Calu3 (cell line): Measurements from ENCODE around the gene PCK1. TPM values are rescaled to one million over a fixed set of nuclear protein-coding genes. Genes with fewer than 3 reads are reported as not detected.

ENCODE experiments used
- BruUV-seq: library from RNA; stranded (reverse); fragments of 400-500 nt; replicated peaks from 2 replicates; lab custom pipeline; 2021; lab: Mats Ljungman, UMichigan
- CTCF ChIA-PET: fragments of 300-600 bp; sonication (Branson Sonifier 250); formaldehyde crosslinking; loops from one replicate; lab custom pipeline; 2022; ENCODE audit warnings: antibody characterized with exemption; lab: Charles Lee
- DNase-seq: peaks from one replicate; pipeline ENCODE4 v3.0.0; 2022
- H3K27ac Mint-ChIP-seq: one replicate; pipeline ENCODE4 v1.8.0; 2022; ENCODE audit warnings: mixed read lengths; ENCODE audit not compliant: unreplicated experiment
- H3K27me3 Mint-ChIP-seq: one replicate; pipeline ENCODE4 v1.8.0; 2022; ENCODE audit warnings: mixed read lengths; ENCODE audit not compliant: unreplicated experiment
- H3K36me3 Mint-ChIP-seq: one replicate; pipeline ENCODE4 v1.8.0; 2022; ENCODE audit warnings: mild to moderate bottlenecking, moderate library complexity, mixed read lengths; ENCODE audit not compliant: insufficient read depth, unreplicated experiment
- H3K4me1 Mint-ChIP-seq: one replicate; pipeline ENCODE4 v1.8.0; 2022; ENCODE audit warnings: mild to moderate bottlenecking, low read depth, mixed read lengths; ENCODE audit not compliant: unreplicated experiment
- H3K4me3 Mint-ChIP-seq: one replicate; pipeline ENCODE4 v1.8.0; 2022; ENCODE audit warnings: mild to moderate bottlenecking, low read depth, moderate library complexity, mixed read lengths; ENCODE audit not compliant: unreplicated experiment
- H3K9me3 Mint-ChIP-seq: one replicate; pipeline ENCODE4 v1.8.0; 2022; ENCODE audit warnings: low read depth, mixed read lengths; ENCODE audit not compliant: unreplicated experiment
- intact Hi-C: fragments of 100-400 bp; cut with micrococcal nuclease; formaldehyde crosslinking; loops from one replicate; pipeline ENCODE4 v1.10.0; 2022; ENCODE audit not compliant: unreplicated experiment
- total RNA-seq: library from RNA; stranded (reverse); gene quantifications from 2 replicates; pipeline ENCODE4 v1.2.3, GENCODE V29; 2022
- TF ChIP-seq, protein P1 (sequence below): fragments of 200-600 bp; IDR thresholded peaks from one replicate; pipeline ENCODE4 v1.8.0; 2022; ENCODE audit warnings: antibody characterized with exemption; ENCODE audit not compliant: unreplicated experiment

Gene PCK1
- total RNA-seq, 1 experiment from 2014 or later, result 0.19 TPM

DNA sequence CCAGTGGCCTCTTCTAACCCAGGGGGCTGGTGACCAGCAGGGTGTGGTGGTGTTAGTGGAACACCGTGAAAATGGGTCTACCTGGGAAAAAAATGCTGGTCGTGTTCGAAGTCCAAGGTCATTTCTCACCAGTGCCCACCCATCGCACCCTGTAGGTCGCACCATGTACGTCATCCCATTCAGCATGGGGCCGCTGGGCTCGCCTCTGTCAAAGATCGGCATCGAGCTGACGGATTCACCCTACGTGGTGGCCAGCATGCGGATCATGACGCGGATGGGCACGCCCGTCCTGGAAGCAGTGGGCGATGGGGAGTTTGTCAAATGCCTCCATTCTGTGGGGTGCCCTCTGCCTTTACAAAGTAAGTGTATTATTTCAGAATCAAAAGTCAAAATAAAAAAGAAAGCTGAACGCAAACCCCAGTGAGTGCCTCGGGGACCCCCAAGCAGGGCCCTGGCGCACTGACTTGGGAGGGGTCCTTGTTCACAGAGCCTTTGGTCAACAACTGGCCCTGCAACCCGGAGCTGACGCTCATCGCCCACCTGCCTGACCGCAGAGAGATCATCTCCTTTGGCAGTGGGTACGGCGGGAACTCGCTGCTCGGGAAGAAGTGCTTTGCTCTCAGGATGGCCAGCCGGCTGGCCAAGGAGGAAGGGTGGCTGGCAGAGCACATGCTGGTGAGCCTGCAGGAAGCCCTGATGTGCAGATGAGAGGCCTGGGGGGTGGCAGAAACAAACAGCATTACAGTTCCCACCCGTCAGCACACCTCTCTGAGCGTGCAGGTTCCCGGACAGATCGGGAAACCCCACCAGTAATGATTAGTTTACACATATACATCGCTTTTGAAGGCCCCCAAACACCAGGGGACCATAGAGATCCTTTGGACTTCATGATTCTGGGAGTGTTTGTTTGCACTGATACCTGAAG, 1.9 kb downstream of the PCK1 start:
- H3K4me1 Mint-ChIP-seq, result peaks cover 36% of the 10 kb centered on the region
- TF ChIP-seq, protein P1, sequence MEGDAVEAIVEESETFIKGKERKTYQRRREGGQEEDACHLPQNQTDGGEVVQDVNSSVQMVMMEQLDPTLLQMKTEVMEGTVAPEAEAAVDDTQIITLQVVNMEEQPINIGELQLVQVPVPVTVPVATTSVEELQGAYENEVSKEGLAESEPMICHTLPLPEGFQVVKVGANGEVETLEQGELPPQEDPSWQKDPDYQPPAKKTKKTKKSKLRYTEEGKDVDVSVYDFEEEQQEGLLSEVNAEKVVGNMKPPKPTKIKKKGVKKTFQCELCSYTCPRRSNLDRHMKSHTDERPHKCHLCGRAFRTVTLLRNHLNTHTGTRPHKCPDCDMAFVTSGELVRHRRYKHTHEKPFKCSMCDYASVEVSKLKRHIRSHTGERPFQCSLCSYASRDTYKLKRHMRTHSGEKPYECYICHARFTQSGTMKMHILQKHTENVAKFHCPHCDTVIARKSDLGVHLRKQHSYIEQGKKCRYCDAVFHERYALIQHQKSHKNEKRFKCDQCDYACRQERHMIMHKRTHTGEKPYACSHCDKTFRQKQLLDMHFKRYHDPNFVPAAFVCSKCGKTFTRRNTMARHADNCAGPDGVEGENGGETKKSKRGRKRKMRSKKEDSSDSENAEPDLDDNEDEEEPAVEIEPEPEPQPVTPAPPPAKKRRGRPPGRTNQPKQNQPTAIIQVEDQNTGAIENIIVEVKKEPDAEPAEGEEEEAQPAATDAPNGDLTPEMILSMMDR, result no peak
- H3K27me3 Mint-ChIP-seq, result peaks cover 30% of the 10 kb centered on the region
- H3K9me3 Mint-ChIP-seq, result peaks cover 2% of the 10 kb centered on the region
- CTCF ChIA-PET, result no interaction called here
- H3K36me3 Mint-ChIP-seq, result peaks cover 11% of the 10 kb centered on the region
- BruUV-seq, result no TSS peak
- intact Hi-C loops, result no loop called here
- H3K27ac Mint-ChIP-seq, result no peak overlapping the region
- no peak overlapping the region for H3K4me3 Mint-ChIP-seq
- no peak for DNase-seq

DNA sequence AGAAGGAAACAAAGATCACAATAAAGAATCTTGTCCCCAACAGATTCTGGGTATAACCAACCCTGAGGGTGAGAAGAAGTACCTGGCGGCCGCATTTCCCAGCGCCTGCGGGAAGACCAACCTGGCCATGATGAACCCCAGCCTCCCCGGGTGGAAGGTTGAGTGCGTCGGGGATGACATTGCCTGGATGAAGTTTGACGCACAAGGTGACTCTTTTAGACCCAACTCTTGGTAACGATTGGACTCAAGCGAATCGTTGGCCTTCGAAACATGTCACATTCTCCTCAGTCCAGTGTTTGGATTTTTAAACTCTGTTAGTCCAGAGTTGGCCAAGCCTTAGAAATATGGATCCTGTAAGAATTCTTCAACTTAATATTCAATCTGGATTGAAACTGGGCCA, 2.6 kb downstream of the PCK1 start:
- Mint-ChIP-seq H3K4me1 (peaks cover 29% of the 10 kb centered on the region), H3K27me3 (peaks cover 25% of the 10 kb centered on the region)

DNA sequence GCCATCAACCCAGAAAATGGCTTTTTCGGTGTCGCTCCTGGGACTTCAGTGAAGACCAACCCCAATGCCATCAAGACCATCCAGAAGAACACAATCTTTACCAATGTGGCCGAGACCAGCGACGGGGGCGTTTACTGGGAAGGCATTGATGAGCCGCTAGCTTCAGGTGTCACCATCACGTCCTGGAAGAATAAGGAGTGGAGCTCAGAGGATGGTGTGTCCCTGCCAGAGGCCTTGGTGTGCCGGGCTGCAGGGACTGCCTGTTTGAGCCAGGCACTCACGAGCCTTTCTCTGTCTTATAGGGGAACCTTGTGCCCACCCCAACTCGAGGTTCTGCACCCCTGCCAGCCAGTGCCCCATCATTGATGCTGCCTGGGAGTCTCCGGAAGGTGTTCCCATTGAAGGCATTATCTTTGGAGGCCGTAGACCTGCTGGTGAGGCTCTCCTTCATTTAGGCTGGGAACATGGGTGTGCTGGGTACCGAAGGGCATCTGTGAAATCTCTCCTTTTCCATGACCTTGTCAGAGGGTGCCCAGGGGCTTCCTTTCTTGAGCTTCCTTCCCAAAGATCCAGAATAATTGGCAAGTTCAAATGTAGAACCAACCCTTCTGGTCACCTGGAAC, 3.4 kb downstream of the PCK1 start:
- intact Hi-C loops, result no loop called here
- CTCF ChIA-PET, result no interaction called here
- DNase-seq, result no peak
- Mint-ChIP-seq H3K27ac (no peak overlapping the region), H3K4me3 (no peak overlapping the region), H3K4me1 (peaks cover 21% of the 10 kb centered on the region), H3K36me3 (peaks cover 11% of the 10 kb centered on the region), H3K9me3 (peaks cover 2% of the 10 kb centered on the region), H3K27me3 (peaks cover 17% of the 10 kb centered on the region)
- BruUV-seq, result no TSS peak
- TF ChIP-seq, protein P1, result no peak

More for the DNA sequence above, 2.6 kb downstream of the PCK1 start:
- H3K9me3 Mint-ChIP-seq, result peaks cover 2% of the 10 kb centered on the region
- CTCF ChIA-PET, result no interaction called here
- H3K36me3 Mint-ChIP-seq, result peaks cover 11% of the 10 kb centered on the region
- no peak overlapping the region for H3K27ac Mint-ChIP-seq
- no TSS peak for BruUV-seq
- no peak for DNase-seq
- no peak overlapping the region for H3K4me3 Mint-ChIP-seq
- intact Hi-C loops, result no loop called here
- TF ChIP-seq, protein P1, result no peak

DNA sequence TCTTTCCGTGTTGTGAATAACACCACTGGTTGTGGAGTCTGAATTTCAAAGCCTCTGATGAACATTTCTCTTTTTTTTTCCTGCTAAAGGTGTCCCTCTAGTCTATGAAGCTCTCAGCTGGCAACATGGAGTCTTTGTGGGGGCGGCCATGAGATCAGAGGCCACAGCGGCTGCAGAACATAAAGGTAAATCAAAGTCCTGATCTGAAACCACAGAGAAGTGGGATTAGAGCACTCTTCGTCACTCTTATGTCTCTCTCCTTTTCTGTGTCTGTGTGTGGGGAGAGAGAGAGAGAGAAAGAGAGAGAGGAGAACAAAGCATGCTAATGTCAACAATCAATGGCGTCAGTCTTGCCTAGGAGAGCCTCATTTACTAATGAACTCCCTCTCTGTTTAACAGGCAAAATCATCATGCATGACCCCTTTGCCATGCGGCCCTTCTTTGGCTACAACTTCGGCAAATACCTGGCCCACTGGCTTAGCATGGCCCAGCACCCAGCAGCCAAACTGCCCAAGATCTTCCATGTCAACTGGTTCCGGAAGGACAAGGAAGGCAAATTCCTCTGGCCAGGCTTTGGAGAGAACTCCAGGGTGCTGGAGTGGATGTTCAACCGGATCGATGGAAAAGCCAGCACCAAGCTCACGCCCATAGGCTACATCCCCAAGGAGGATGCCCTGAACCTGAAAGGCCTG, 4.2 kb downstream of the PCK1 start:
- intact Hi-C loops, result no loop called here
- CTCF ChIA-PET, result no interaction called here
- H3K4me1 Mint-ChIP-seq, result peaks cover 13% of the 10 kb centered on the region

More for the DNA sequence above, 4.2 kb downstream of the PCK1 start:
- no peak for DNase-seq
- TF ChIP-seq, protein P1, result no peak
- BruUV-seq, result no TSS peak
- H3K36me3 Mint-ChIP-seq, result peaks cover 8% of the 10 kb centered on the region
- H3K27ac Mint-ChIP-seq, result no peak overlapping the region
- peaks cover 13% of the 10 kb centered on the region for H3K27me3 Mint-ChIP-seq
- H3K4me3 Mint-ChIP-seq, result no peak overlapping the region
- H3K9me3 Mint-ChIP-seq, result peaks cover 2% of the 10 kb centered on the region
